ENCODE data around the gene RYR1. TPM values are rescaled to one million over a fixed set of nuclear protein-coding genes. Genes with fewer than 3 reads are reported as not detected.

Gene RYR1
- total RNA-seq, 1 donor = not detected

GRCh38 chr19:38417544-38418506 is 15.7 kb upstream of the RYR1 start:
- no peak for DNase-seq (ENCODE audit: low read depth)
- no peak for TF ChIP-seq CTCF (IDR thresholded peaks at IDR 0.05; ENCODE audit: insufficient read depth, low read length)
- H3K4me3 ChIP-seq (ENCODE audit: low read depth, low read length) = no peak overlapping the region

GRCh38 chr19:38420935-38421334 is 12.6 kb upstream of the RYR1 start:
- DNase-seq (ENCODE audit: low read depth) = no peak
- TF ChIP-seq CTCF (IDR thresholded peaks at IDR 0.05; ENCODE audit: insufficient read depth, low read length) = no peak
- no peak overlapping the region for H3K4me3 ChIP-seq (ENCODE audit: low read depth, low read length)

GRCh38 chr19:38421856-38422255 is 11.6 kb upstream of the RYR1 start:
- H3K4me3 ChIP-seq (ENCODE audit: low read depth, low read length) = no peak overlapping the region
- DNase-seq (ENCODE audit: low read depth) = no peak
- no peak for TF ChIP-seq CTCF (IDR thresholded peaks at IDR 0.05; ENCODE audit: insufficient read depth, low read length)

GRCh38 chr19:38422438-38422837 is 11.1 kb upstream of the RYR1 start:
- no peak for DNase-seq (ENCODE audit: low read depth)
- no peak for TF ChIP-seq CTCF (IDR thresholded peaks at IDR 0.05; ENCODE audit: insufficient read depth, low read length)
- no peak overlapping the region for H3K4me3 ChIP-seq (ENCODE audit: low read depth, low read length)

GRCh38 chr19:38424272-38424671 is 9.2 kb upstream of the RYR1 start:
- TF ChIP-seq CTCF (IDR thresholded peaks at IDR 0.05; ENCODE audit: insufficient read depth, low read length) = no peak
- H3K4me3 ChIP-seq (ENCODE audit: low read depth, low read length) = no peak overlapping the region
- DNase-seq (ENCODE audit: low read depth) = no peak

GRCh38 chr19:38425222-38425809 is 8.2 kb upstream of the RYR1 start:
- DNase-seq (ENCODE audit: low read depth) = no peak
- no peak for TF ChIP-seq CTCF (IDR thresholded peaks at IDR 0.05; ENCODE audit: insufficient read depth, low read length)
- no peak overlapping the region for H3K4me3 ChIP-seq (ENCODE audit: low read depth, low read length)

All from fibroblast of the aortic adventitia (primary cell).